Measurements from ENCODE around the gene MPRIP.

DNA sequence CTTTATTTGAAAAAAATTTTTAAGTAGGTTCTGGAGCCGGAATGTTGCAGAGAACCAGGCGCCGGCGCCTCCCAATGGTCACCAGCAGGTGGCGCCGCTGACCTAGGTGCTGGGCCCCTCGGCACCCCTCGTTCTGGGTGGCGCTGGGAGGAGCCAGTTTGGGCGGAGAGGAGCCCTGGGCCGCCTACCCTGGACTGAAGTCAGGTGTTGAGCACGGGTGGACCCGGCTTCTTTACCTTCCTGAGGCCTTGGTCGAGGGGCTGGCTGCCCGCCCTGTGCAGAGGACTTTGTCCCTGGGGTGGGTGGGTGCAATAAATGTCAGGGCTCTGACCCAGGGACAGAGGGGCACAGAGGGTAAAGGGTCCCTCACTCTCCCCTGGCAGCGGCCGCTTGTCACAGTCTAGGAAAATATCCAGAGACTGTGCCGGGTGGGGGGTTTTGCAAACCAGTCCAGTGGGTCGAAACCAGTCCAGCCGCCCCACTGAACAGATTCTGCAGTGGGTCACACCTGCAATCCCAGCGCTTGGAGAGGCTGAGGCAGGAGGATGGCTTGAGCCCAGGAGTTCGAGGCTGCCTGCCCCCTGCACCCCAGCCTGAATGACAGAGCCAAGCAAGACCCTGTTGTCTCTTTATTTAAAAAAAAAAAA lies 40.3 kb upstream of the MPRIP start:
- TF ChIP-seq, protein P1, sequence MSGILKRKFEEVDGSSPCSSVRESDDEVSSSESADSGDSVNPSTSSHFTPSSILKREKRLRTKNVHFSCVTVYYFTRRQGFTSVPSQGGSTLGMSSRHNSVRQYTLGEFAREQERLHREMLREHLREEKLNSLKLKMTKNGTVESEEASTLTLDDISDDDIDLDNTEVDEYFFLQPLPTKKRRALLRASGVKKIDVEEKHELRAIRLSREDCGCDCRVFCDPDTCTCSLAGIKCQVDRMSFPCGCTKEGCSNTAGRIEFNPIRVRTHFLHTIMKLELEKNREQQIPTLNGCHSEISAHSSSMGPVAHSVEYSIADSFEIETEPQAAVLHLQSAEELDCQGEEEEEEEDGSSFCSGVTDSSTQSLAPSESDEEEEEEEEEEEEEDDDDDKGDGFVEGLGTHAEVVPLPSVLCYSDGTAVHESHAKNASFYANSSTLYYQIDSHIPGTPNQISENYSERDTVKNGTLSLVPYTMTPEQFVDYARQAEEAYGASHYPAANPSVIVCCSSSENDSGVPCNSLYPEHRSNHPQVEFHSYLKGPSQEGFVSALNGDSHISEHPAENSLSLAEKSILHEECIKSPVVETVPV (CRISPR knock-in tag; IDR thresholded peaks at IDR 0.05): no peak
- TF ChIP-seq TOX (CRISPR knock-in tag; IDR thresholded peaks at IDR 0.05; ENCODE audit: borderline replicate concordance) (no peak), ISL1 (CRISPR knock-in tag; IDR thresholded peaks at IDR 0.05) (no peak), ZC3H10 (CRISPR knock-in tag; IDR thresholded peaks at IDR 0.05) (no peak), ESRRG (CRISPR knock-in tag; IDR thresholded peaks at IDR 0.05) (no peak), ZFP30 (CRISPR knock-in tag; IDR thresholded peaks at IDR 0.05) (no peak), PPARA (CRISPR knock-in tag; IDR thresholded peaks at IDR 0.05; ENCODE audit: borderline replicate concordance) (no peak)
- TF ChIP-seq, protein P2, sequence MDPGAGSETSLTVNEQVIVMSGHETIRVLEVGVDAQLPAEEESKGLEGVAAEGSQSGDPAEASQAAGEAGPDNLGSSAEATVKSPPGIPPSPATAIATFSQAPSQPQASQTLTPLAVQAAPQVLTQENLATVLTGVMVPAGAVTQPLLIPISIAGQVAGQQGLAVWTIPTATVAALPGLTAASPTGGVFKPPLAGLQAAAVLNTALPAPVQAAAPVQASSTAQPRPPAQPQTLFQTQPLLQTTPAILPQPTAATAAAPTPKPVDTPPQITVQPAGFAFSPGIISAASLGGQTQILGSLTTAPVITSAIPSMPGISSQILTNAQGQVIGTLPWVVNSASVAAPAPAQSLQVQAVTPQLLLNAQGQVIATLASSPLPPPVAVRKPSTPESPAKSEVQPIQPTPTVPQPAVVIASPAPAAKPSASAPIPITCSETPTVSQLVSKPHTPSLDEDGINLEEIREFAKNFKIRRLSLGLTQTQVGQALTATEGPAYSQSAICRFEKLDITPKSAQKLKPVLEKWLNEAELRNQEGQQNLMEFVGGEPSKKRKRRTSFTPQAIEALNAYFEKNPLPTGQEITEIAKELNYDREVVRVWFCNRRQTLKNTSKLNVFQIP (CRISPR knock-in tag; IDR thresholded peaks at IDR 0.05; ENCODE audit: borderline replicate concordance, low read depth): no peak
- TF ChIP-seq, protein P3, sequence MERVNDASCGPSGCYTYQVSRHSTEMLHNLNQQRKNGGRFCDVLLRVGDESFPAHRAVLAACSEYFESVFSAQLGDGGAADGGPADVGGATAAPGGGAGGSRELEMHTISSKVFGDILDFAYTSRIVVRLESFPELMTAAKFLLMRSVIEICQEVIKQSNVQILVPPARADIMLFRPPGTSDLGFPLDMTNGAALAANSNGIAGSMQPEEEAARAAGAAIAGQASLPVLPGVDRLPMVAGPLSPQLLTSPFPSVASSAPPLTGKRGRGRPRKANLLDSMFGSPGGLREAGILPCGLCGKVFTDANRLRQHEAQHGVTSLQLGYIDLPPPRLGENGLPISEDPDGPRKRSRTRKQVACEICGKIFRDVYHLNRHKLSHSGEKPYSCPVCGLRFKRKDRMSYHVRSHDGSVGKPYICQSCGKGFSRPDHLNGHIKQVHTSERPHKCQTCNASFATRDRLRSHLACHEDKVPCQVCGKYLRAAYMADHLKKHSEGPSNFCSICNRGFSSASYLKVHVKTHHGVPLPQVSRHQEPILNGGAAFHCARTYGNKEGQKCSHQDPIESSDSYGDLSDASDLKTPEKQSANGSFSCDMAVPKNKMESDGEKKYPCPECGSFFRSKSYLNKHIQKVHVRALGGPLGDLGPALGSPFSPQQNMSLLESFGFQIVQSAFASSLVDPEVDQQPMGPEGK (CRISPR knock-in tag; IDR thresholded peaks at IDR 0.05; ENCODE audit: borderline replicate concordance): no peak

Data from SK-N-SH treated with all-trans-retinoic acid at 6 μM for 48 hours (cell line).